DOHH2 (cell line): ENCODE results near the gene SLC6A19.

Experiments used
- EZH2phosphoT487 ChIP-seq: fragments of 200-600 bp; sonication (generic); IDR thresholded peaks from 2 replicates; pipeline ENCODE4 v1.6.1; 2017; ENCODE audit warnings: borderline replicate concordance, mild to moderate bottlenecking, antibody characterized with exemption, low read length, moderate library complexity, mixed read lengths
- TF ChIP-seq, protein P1 (sequence below): fragments of 200-600 bp; sonication (generic); IDR thresholded peaks from one replicate; pipeline ENCODE4 v1.5.1; 2014; ENCODE audit warnings: antibody characterized with exemption, mild to moderate bottlenecking, low read depth, low read length; ENCODE audit not compliant: poor library complexity, severe bottlenecking

- TF ChIP-seq, protein P1, sequence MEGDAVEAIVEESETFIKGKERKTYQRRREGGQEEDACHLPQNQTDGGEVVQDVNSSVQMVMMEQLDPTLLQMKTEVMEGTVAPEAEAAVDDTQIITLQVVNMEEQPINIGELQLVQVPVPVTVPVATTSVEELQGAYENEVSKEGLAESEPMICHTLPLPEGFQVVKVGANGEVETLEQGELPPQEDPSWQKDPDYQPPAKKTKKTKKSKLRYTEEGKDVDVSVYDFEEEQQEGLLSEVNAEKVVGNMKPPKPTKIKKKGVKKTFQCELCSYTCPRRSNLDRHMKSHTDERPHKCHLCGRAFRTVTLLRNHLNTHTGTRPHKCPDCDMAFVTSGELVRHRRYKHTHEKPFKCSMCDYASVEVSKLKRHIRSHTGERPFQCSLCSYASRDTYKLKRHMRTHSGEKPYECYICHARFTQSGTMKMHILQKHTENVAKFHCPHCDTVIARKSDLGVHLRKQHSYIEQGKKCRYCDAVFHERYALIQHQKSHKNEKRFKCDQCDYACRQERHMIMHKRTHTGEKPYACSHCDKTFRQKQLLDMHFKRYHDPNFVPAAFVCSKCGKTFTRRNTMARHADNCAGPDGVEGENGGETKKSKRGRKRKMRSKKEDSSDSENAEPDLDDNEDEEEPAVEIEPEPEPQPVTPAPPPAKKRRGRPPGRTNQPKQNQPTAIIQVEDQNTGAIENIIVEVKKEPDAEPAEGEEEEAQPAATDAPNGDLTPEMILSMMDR, result no peak
- no peak for TF ChIP-seq EZH2phosphoT487
These were observed 26.3 kb downstream of the SLC6A19 start for GRCh38 chr5:1227667-1228066.
